Lower leg skin (tissue), 3 donors: ENCODE results near the gene PPP3CB.

ENCODE experiments used
- POLR2A ChIP-seq, 2 donors: fragments of 450-650 bp; IDR thresholded peaks; one replicate each; pipeline ENCODE4 v1.6.1; 2016 to 2017; ENCODE audit warnings: antibody characterized with exemption in 2 of 2, mild to moderate bottlenecking in 1 of 2, moderate library complexity in 1 of 2
- TF ChIP-seq, protein P1 (sequence below), 3 donors: fragments of 450-650 bp; IDR thresholded peaks; one replicate each; pipeline ENCODE4 v1.5.1; 2016; ENCODE audit warnings: antibody characterized with exemption in 3 of 3, mild to moderate bottlenecking in 3 of 3, moderate library complexity in 2 of 3

DNA sequence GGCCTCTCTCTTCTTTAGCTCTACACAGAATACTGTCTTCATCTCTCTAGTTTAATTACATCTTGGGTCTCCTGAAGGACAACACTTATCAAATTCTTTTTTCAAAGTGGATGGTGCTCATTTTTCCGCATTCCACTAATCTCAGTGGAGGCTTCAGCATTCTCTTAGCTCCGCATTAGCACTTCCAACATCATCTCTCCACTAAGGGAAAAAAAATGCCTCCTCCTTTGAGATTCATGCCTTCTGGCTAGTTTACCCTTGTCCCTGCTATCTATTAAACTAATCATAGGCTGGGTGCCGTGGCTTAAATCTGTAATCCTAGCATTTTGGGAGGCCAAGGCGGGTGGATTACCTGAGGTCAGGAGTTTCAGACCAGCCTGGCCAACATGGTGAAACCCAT is 9.2 kb downstream of the PPP3CB start:
- TF ChIP-seq, protein P1, sequence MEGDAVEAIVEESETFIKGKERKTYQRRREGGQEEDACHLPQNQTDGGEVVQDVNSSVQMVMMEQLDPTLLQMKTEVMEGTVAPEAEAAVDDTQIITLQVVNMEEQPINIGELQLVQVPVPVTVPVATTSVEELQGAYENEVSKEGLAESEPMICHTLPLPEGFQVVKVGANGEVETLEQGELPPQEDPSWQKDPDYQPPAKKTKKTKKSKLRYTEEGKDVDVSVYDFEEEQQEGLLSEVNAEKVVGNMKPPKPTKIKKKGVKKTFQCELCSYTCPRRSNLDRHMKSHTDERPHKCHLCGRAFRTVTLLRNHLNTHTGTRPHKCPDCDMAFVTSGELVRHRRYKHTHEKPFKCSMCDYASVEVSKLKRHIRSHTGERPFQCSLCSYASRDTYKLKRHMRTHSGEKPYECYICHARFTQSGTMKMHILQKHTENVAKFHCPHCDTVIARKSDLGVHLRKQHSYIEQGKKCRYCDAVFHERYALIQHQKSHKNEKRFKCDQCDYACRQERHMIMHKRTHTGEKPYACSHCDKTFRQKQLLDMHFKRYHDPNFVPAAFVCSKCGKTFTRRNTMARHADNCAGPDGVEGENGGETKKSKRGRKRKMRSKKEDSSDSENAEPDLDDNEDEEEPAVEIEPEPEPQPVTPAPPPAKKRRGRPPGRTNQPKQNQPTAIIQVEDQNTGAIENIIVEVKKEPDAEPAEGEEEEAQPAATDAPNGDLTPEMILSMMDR (IDR thresholded peaks at IDR 0.05): no peak
- no peak for TF ChIP-seq POLR2A (IDR thresholded peaks at IDR 0.05)
